HepG2 (cell line): ENCODE data around the gene LEMD1. TPM values are rescaled to one million over a fixed set of nuclear protein-coding genes. Genes with fewer than 3 reads are reported as not detected.

Experiments
- ARID2 ChIP-seq: sonication (generic); formaldehyde crosslinking; IDR thresholded peaks from 2 replicates; pipeline ENCODE4 v1.8.1; 2022; ENCODE audit warnings: mild to moderate bottlenecking, missing genetic modification reagents, borderline replicate concordance
- ATF7 ChIP-seq, 2 experiments: fragments of 450-650 bp in 1 of 2; sonication (generic) in 1 of 2; formaldehyde crosslinking in 1 of 2; IDR thresholded peaks; 2 replicates each; pipeline versions ENCODE4 v1.4.0 to v1.6.1; 2016 to 2020; ENCODE audit warnings: antibody characterized with exemption in 1 of 2, mild to moderate bottlenecking in 1 of 2, missing genetic modification reagents in 1 of 2
- CAMTA2 ChIP-seq: sonication (generic); formaldehyde crosslinking; IDR thresholded peaks from 2 replicates; pipeline ENCODE4 v1.4.0; 2020; ENCODE audit warnings: mild to moderate bottlenecking, missing genetic modification reagents, borderline replicate concordance
- GPBP1L1 ChIP-seq: sonication (generic); formaldehyde crosslinking; IDR thresholded peaks from 2 replicates; pipeline ENCODE4 v1.5.0; 2020; ENCODE audit warnings: mild to moderate bottlenecking, missing genetic modification reagents
- PBX3 ChIP-seq: sonication (generic); formaldehyde crosslinking; IDR thresholded peaks from 2 replicates; pipeline ENCODE4 v1.8.1; 2023; ENCODE audit warnings: missing genetic modification reagents, inconsistent platforms, borderline replicate concordance
- PHF21A ChIP-seq: sonication (generic); formaldehyde crosslinking; IDR thresholded peaks from 2 replicates; pipeline ENCODE4 v1.5.0; 2020; ENCODE audit warnings: mild to moderate bottlenecking, missing genetic modification reagents
- PLSCR1 ChIP-seq: sonication (generic); formaldehyde crosslinking; IDR thresholded peaks from 2 replicates; pipeline ENCODE4 v1.5.0; 2020; ENCODE audit warnings: missing genetic modification reagents, mild to moderate bottlenecking, borderline replicate concordance
- SALL1 ChIP-seq: sonication (generic); formaldehyde crosslinking; IDR thresholded peaks from 2 replicates; pipeline ENCODE4 v1.8.0; 2022; ENCODE audit warnings: mild to moderate bottlenecking, missing genetic modification reagents
- WIZ ChIP-seq: sonication (generic); formaldehyde crosslinking; IDR thresholded peaks from 2 replicates; pipeline ENCODE4 v1.5.1; 2020; ENCODE audit warnings: mild to moderate bottlenecking, missing genetic modification reagents
- ZNF329 ChIP-seq: sonication (generic); formaldehyde crosslinking; IDR thresholded peaks from 2 replicates; pipeline ENCODE4 v1.9.0; 2021; ENCODE audit warnings: low read depth, mild to moderate bottlenecking, missing genetic modification reagents
- ZNF713 ChIP-seq: sonication (generic); formaldehyde crosslinking; IDR thresholded peaks from 2 replicates; pipeline ENCODE4 v1.4.0; 2020; ENCODE audit warnings: mild to moderate bottlenecking, missing genetic modification reagents
- polyA plus RNA-seq, 8 experiments: library from polyadenylated mRNA; depleted of rRNA in 3 of 8; stranded (reverse) in 7 of 8; unstranded in 1 of 8; fragments of >200 nt; fragmentation: Illumina TruSeq in 4 of 8; extraction: Trizol in 4 of 8; gene quantifications; 2 replicates each; pipeline versions ENCODE4 v1.2.1 to v1.2.3, GENCODE V29; 2011 to 2016; ENCODE audit warnings: low read depth in 4 of 8, missing spikeins in 1 of 8, mixed read lengths in 1 of 8; ENCODE audit not compliant: insufficient read depth in 1 of 8
- total RNA-seq, 5 experiments: library from RNA; depleted of rRNA; stranded (reverse); fragments of >200 nt; fragmentation: Illumina TruSeq; extraction: Trizol; gene quantifications; 2 replicates each; pipeline ENCODE4 v1.2.3, GENCODE V29; 2016; ENCODE audit warnings: low read depth in 1 of 5

Gene LEMD1
- total and polyA plus RNA-seq, 2 of the 13 experiments (the other 11 are each of a cell fraction or from before 2014, with no cell fraction given): 1.4 to 2.3 TPM

GRCh38 chr1:205376739-205377138 lies 45.1 kb downstream of the LEMD1 start (continued):
- TF ChIP-seq PBX3: no peak
- TF ChIP-seq WIZ (CRISPR knock-in tag): no peak
- TF ChIP-seq ARID2: no peak
- no peak for TF ChIP-seq GPBP1L1 (CRISPR knock-in tag)
- no peak for TF ChIP-seq PHF21A (CRISPR knock-in tag)
- TF ChIP-seq PLSCR1 (CRISPR knock-in tag): no peak
- no peak for TF ChIP-seq ATF7 (IDR thresholded peaks at IDR 0.05)
- no peak for TF ChIP-seq ATF7 (CRISPR knock-in tag; IDR thresholded peaks at IDR 0.05)
- TF ChIP-seq ZNF713 (CRISPR knock-in tag): no peak
- no peak for TF ChIP-seq ZNF329 (CRISPR knock-in tag)
- no peak for TF ChIP-seq SALL1 (CRISPR knock-in tag)
- no peak for TF ChIP-seq CAMTA2 (CRISPR knock-in tag)
- TF ChIP-seq, all 625 proteins: peak for 0
